H1 (cell line): ENCODE results near the gene PDE4D. TPM values are rescaled to one million over a fixed set of nuclear protein-coding genes. Genes with fewer than 3 reads are reported as not detected.

Experiments
- CTCF ChIA-PET: fragments of 300-600 bp; sonication (Branson Sonifier 250); formaldehyde crosslinking; loops from one replicate; lab custom pipeline; 2021; ENCODE audit not compliant: partially characterized antibody; lab: Charles Lee
- POLR2A ChIA-PET: fragments of 300-600 bp; sonication (Branson Sonifier 250); formaldehyde crosslinking; loops from one replicate; lab custom pipeline; 2021; ENCODE audit warnings: inconsistent platforms; ENCODE audit not compliant: partially characterized antibody; lab: Charles Lee
- DNase-seq, 2 experiments: peaks; one replicate each; pipeline versions ENCODE4 v3.0.0 to v3.0.0-alpha.2; 2010 to 2022; ENCODE audit warnings: low spot score in 2 of 2, low read depth in 1 of 2, mixed read lengths in 1 of 2
- FAIRE-seq: peaks from 2 replicates; lab custom pipeline; 2011; peaks lifted over from hg19 to GRCh38; lab: Jason Lieb, UNC
- H2AFZ ChIP-seq: 2 replicates; pipeline ENCODE4 v1.8.1; 2012; ENCODE audit warnings: low read length, inconsistent platforms
- H2AK5ac ChIP-seq: 2 replicates; pipeline ENCODE4 v1.6.1; 2013; ENCODE audit warnings: low read depth, low read length
- H2BK120ac ChIP-seq: replicated peaks from 2 replicates; pipeline ENCODE3; 2013; ENCODE audit warnings: low read depth, low read length, inconsistent platforms
- H2BK12ac ChIP-seq: 2 replicates; pipeline ENCODE4 v1.6.1; 2013; ENCODE audit warnings: low read depth, low read length
- H2BK15ac ChIP-seq: 2 replicates; pipeline ENCODE4 v1.6.1; 2013; ENCODE audit warnings: low read length
- H2BK20ac ChIP-seq: 2 replicates; pipeline ENCODE4 v1.6.1; 2013; ENCODE audit warnings: low read length
- H2BK5ac ChIP-seq: 2 replicates; pipeline ENCODE4 v1.6.1; 2013; ENCODE audit warnings: low read depth, low read length
- H3K14ac ChIP-seq: 2 replicates; pipeline ENCODE4 v1.6.1; 2013; ENCODE audit warnings: inconsistent platforms; ENCODE audit not compliant: insufficient read length
- H3K18ac ChIP-seq: 2 replicates; pipeline ENCODE4 v1.6.1; 2013; ENCODE audit warnings: low read length; ENCODE audit errors: extremely low read depth
- H3K23ac ChIP-seq: 2 replicates; pipeline ENCODE4 v1.6.1; 2013; ENCODE audit warnings: inconsistent platforms; ENCODE audit not compliant: insufficient read length
- H3K23me2 ChIP-seq: 2 replicates; pipeline ENCODE4 v1.6.1; 2013; ENCODE audit warnings: low read depth, low read length
- H3K27ac ChIP-seq: 2 replicates; pipeline ENCODE4 v1.6.1; 2011; ENCODE audit warnings: low read depth, low read length, inconsistent platforms
- H3K27me3 ChIP-seq, 4 experiments: replicated peaks in 1 of 4; 1 replicate in 1 of 4; 2 replicates in 3 of 4; pipeline versions ENCODE4 v1.6.1 to v1.8.1; 2011 to 2013; ENCODE audit warnings: low read length in 3 of 4, mild to moderate bottlenecking in 3 of 4, inconsistent platforms in 2 of 4, mixed read lengths in 2 of 4, moderate library complexity in 1 of 4; ENCODE audit not compliant: control insufficient read depth in 3 of 4, insufficient read depth in 3 of 4; ENCODE audit errors: extremely low read depth in 1 of 4
- H3K36me3 ChIP-seq, 4 experiments: 2 replicates each; pipeline versions ENCODE4 v1.6.1 to v1.8.1; 2011 to 2013; ENCODE audit warnings: mild to moderate bottlenecking in 4 of 4, low read length in 3 of 4, moderate library complexity in 2 of 4, control low read depth in 1 of 4, inconsistent platforms in 1 of 4; ENCODE audit not compliant: insufficient read depth in 4 of 4, control insufficient read depth in 2 of 4
- H3K4ac ChIP-seq: replicated peaks from 2 replicates; pipeline ENCODE3; 2013; ENCODE audit warnings: low read length, low read depth, mixed read lengths, inconsistent platforms; ENCODE audit not compliant: insufficient read length
- H3K4me1 ChIP-seq, 4 experiments: replicated peaks in 1 of 4; 1 replicate in 1 of 4; 2 replicates in 3 of 4; pipeline versions ENCODE4 v1.6.1 to v1.8.1; 2011 to 2013; ENCODE audit warnings: low read length in 3 of 4, inconsistent platforms in 2 of 4, mixed read lengths in 1 of 4; ENCODE audit not compliant: insufficient read depth in 4 of 4, control insufficient read depth in 3 of 4
- H3K4me2 ChIP-seq, 2 experiments: 2 replicates each; pipeline versions ENCODE4 v1.6.1 to v1.8.1; 2011 to 2013; ENCODE audit warnings: low read depth in 2 of 2, low read length in 2 of 2, control low read depth in 1 of 2, inconsistent platforms in 1 of 2, mild to moderate bottlenecking in 1 of 2; ENCODE audit not compliant: insufficient read depth in 1 of 2
- H3K4me3 ChIP-seq, 4 experiments: fragments of 200-600, 300-600 bp in 1 of 4; sonication (generic), shearing (Covaris generic), sonication (Bioruptor Twin) in 1 of 4; 2 replicates each; pipeline versions ENCODE4 v1.5.1 to v1.8.1; 2011 to 2016; ENCODE audit warnings: low read length in 4 of 4, low read depth in 3 of 4, control low read depth in 2 of 4, inconsistent platforms in 2 of 4, mild to moderate bottlenecking in 2 of 4, mixed read lengths in 1 of 4, moderate library complexity in 1 of 4; ENCODE audit not compliant: insufficient read depth in 2 of 4; ENCODE audit errors: extremely low read depth in 1 of 4
- H3K56ac ChIP-seq: replicated peaks from 2 replicates; pipeline ENCODE3; 2013; ENCODE audit warnings: low read depth, mild to moderate bottlenecking, mixed read lengths, low read length, inconsistent platforms; ENCODE audit not compliant: insufficient read length
- H3K79me1 ChIP-seq: 2 replicates; pipeline ENCODE4 v1.6.1; 2013; ENCODE audit warnings: low read depth, low read length, control low read depth
- H3K79me2 ChIP-seq, 2 experiments: 2 replicates each; pipeline versions ENCODE4 v1.6.1 to v1.8.1; 2012 to 2013; ENCODE audit warnings: low read length in 2 of 2, mild to moderate bottlenecking in 2 of 2, inconsistent platforms in 1 of 2; ENCODE audit not compliant: insufficient read depth in 2 of 2, control insufficient read depth in 1 of 2
- H3K9ac ChIP-seq, 4 experiments: replicated peaks in 1 of 4; 1 replicate in 1 of 4; 2 replicates in 3 of 4; pipeline versions ENCODE4 v1.6.1 to v1.8.1; 2011 to 2013; ENCODE audit warnings: low read depth in 3 of 4, low read length in 3 of 4, control low read depth in 2 of 4, mild to moderate bottlenecking in 2 of 4, moderate library complexity in 2 of 4, inconsistent platforms in 1 of 4; ENCODE audit errors: extremely low read depth in 1 of 4
- H3K9me3 ChIP-seq, 2 experiments: 2 replicates each; pipeline versions ENCODE4 v1.6.1 to v1.8.1; 2012 to 2013; ENCODE audit warnings: mild to moderate bottlenecking in 2 of 2, moderate library complexity in 2 of 2, control low read depth in 1 of 2, inconsistent platforms in 1 of 2, low read depth in 1 of 2, low read length in 1 of 2, mixed read lengths in 1 of 2; ENCODE audit not compliant: insufficient read depth in 2 of 2
- H4K20me1 ChIP-seq, 2 experiments: replicated peaks in 1 of 2; 2 replicates each; pipeline versions ENCODE3 to v1.8.1; 2011 to 2013; ENCODE audit warnings: inconsistent platforms in 2 of 2, low read length in 2 of 2, mild to moderate bottlenecking in 1 of 2; ENCODE audit not compliant: insufficient read depth in 2 of 2, control insufficient read depth in 1 of 2
- H4K5ac ChIP-seq: 2 replicates; pipeline ENCODE4 v1.6.1; 2013; ENCODE audit warnings: low read length, low read depth, mixed read lengths, inconsistent platforms; ENCODE audit not compliant: insufficient read length
- H4K8ac ChIP-seq: 2 replicates; pipeline ENCODE4 v1.8.0; 2013; ENCODE audit warnings: mild to moderate bottlenecking, moderate library complexity, low read length, inconsistent platforms; ENCODE audit not compliant: insufficient read depth; ENCODE audit errors: extremely low read depth
- H4K91ac ChIP-seq: replicated peaks from 2 replicates; pipeline ENCODE3; 2013; ENCODE audit warnings: low read length, mixed read lengths, inconsistent platforms; ENCODE audit not compliant: insufficient read length
- KDM5A ChIP-seq: fragments of 200-600 bp; IDR thresholded peaks from 2 replicates; pipeline ENCODE4 v1.7.1; 2012; ENCODE audit warnings: mild to moderate bottlenecking, low read length, inconsistent platforms, mixed read lengths
- SAP30 ChIP-seq: fragments of 300-600 bp; sonication (generic); IDR thresholded peaks from 2 replicates; pipeline ENCODE4 v1.7.1; 2012; ENCODE audit warnings: low read length, moderate library complexity, mild to moderate bottlenecking, inconsistent platforms; ENCODE audit not compliant: insufficient read depth, insufficient replicate concordance
- WGBS, 2 experiments: shearing (Covaris generic) in 1 of 2; methylation state at CpG; one replicate each; pipeline versions ENCODE4 v1.1.6 to v1.1.7; 2013 to 2015; ENCODE audit warnings: low lambda C conversion rate in 2 of 2, mixed read lengths in 2 of 2, inconsistent platforms in 1 of 2, low coverage in 1 of 2, missing lambda C conversion rate in 1 of 2; ENCODE audit not compliant: insufficient replicate concordance in 2 of 2, insufficient coverage in 1 of 2, insufficient read length in 1 of 2; ENCODE audit errors: extremely low coverage in 1 of 2, missing lambda C conversion rate in 1 of 2; 5-methylcytosine and 5-hydroxymethylcytosine counted together
- polyA plus RNA-seq, 7 experiments: library from polyadenylated mRNA; depleted of rRNA in 3 of 7; stranded (reverse) in 5 of 7; unstranded in 2 of 7; fragments of >200 nt in 5 of 7; fragments of 200-250 nt in 2 of 7; gene quantifications; 1 replicate in 5 of 7; 2 replicates in 1 of 7; 4 replicates in 1 of 7; pipeline versions ENCODE4 v1.2.1 to v1.2.3, GENCODE V29; 2011 to 2013; ENCODE audit warnings: missing spikeins in 2 of 7, mixed read lengths in 2 of 7
- total RNA-seq: library from RNA; stranded (reverse); fragmentation: NEBNext Ultra II Directional; extraction: Animal tissue kit (Norgen Biotek cat#: 25700); gene quantifications from 2 replicates; pipeline ENCODE4 v1.2.1, GENCODE V29; 2021
- TF ChIP-seq, protein P1 (sequence below): IDR thresholded peaks from 2 replicates; pipeline ENCODE4 v1.6.1; 2011; ENCODE audit warnings: low read depth, mild to moderate bottlenecking, low read length; ENCODE audit not compliant: insufficient read depth

Gene PDE4D
- total and polyA plus RNA-seq, 2 of the 8 experiments (the other 6 are each of a cell fraction or from before 2014, with no cell fraction given), result 2.3 to 3.7 TPM

DNA sequence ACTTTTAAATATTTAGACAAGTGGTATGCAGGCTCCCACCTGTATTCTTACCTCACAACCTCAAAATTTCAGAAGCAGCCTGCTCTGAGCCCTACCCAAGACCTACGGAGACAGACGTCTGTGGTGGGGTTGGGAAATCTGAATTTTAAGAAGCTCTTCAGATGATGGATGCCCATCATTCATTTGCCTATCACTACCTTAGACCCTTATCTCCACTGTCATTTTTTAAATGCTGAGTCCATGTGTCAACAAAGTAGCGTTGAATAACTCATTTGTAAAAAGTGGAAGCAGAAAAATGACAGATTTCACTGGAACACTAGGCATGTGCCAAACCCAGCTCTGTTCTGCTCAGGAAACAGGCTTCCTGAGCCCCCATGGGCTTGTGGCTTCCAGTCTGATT is 85.7 kb downstream of the PDE4D start:
- no peak overlapping the region for H2AFZ ChIP-seq
- TF ChIP-seq, protein P1, sequence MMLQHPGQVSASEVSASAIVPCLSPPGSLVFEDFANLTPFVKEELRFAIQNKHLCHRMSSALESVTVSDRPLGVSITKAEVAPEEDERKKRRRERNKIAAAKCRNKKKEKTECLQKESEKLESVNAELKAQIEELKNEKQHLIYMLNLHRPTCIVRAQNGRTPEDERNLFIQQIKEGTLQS, result no peak
- TF ChIP-seq SAP30 (no peak), KDM5A (no peak)

More for the DNA sequence above, 85.7 kb downstream of the PDE4D start:
- H3K9me3 ChIP-seq, result no peaks in the 10 kb centered on the region
- H2BK12ac ChIP-seq, result no peak overlapping the region
- no peak overlapping the region for H3K4me3 ChIP-seq
- no peaks in the 10 kb centered on the region for H4K20me1 ChIP-seq
- H3K18ac ChIP-seq, result no peak overlapping the region
- no peak overlapping the region for H3K14ac ChIP-seq
- H2BK15ac ChIP-seq, result no peak overlapping the region
- H3K56ac ChIP-seq, result no peak overlapping the region
- FAIRE-seq (no peak), DNase-seq (no peak)
- 92% methylated on average over 3 of the region's 3 CpGs; no CpG with 5 or more reads in 1 of the 2 experiments for WGBS, 2 experiments
- H3K27me3 ChIP-seq, result no peaks in the 10 kb centered on the region
- H4K8ac ChIP-seq, result no peak overlapping the region
- ChIA-PET POLR2A (no interaction called here), CTCF (interaction anchor here (0.6 to 3.6 kb wide), 10 partner anchors 17 to 842 kb away, joined by 3 to 13 read pairs (median 3); no protein-coding TSS in a partner anchor)
- H3K4me1 ChIP-seq, result no peaks in the 10 kb centered on the region
- H4K5ac ChIP-seq, result no peak overlapping the region
- H3K79me2 ChIP-seq, result no peaks in the 10 kb centered on the region
- H3K4me2 ChIP-seq, result no peak overlapping the region
- no peak overlapping the region for H2BK5ac ChIP-seq
- H3K23me2 ChIP-seq, result no peaks in the 10 kb centered on the region
- no peak overlapping the region for H3K27ac ChIP-seq
- no peak overlapping the region for H3K23ac ChIP-seq
- H2BK20ac ChIP-seq, result no peak overlapping the region
- no peak overlapping the region for H2BK120ac ChIP-seq
- H4K91ac ChIP-seq, result no peak overlapping the region
- H2AK5ac ChIP-seq, result no peak overlapping the region
- H3K4ac ChIP-seq, result no peak overlapping the region
- H3K79me1 ChIP-seq, result no peaks in the 10 kb centered on the region
- no peaks in the 10 kb centered on the region for H3K36me3 ChIP-seq
- no peak overlapping the region for H3K9ac ChIP-seq
